Measurements from ENCODE around the gene SDR39U1. TPM values are rescaled to one million over a fixed set of nuclear protein-coding genes. Genes with fewer than 3 reads are reported as not detected.

The SDR39U1 gene
- total RNA-seq, 4 donors from 2014 or later: 35.1 to 75.6 (median 49.2) TPM

GRCh38 chr14:24411443-24412389, 30.9 kb downstream of the SDR39U1 start:
- DNase-seq: peak; percentile 82 to 91
- peaks cover 13 to 17% of the 10 kb centered on the region in 2 donors for H3K36me3 ChIP-seq
- no peaks in the 10 kb centered on the region for H3K9me3 ChIP-seq
- no peaks in the 10 kb centered on the region for H3K27me3 ChIP-seq
- H3K4me3 ChIP-seq (replicated peaks in 1 of 3): no peak overlapping the region
- peaks cover 6 to 9% of the 10 kb centered on the region in 2 donors for H3K4me1 ChIP-seq
- intact Hi-C loops (cut with DNase I): no loop called here
- 64 to 70% methylated on average over 12 to 16 of the region's 16 CpGs for WGBS, 2 donors
- peak overlapping the region in 2 of 3 donors; percentile 8 to 40 for H3K27ac ChIP-seq
- TF ChIP-seq POLR2A (IDR thresholded peaks at IDR 0.05) (no peak), CTCF (IDR thresholded peaks at IDR 0.05) (peak; percentile 36 to 80 (median 68))

- DNase-seq: no peak
Measured at GRCh38 chr14:24409956-24410355, 32.6 kb downstream of the SDR39U1 start.

GRCh38 chr14:24409192-24409591, 33.4 kb downstream of the SDR39U1 start:
- intact Hi-C loops (cut with DNase I): no loop called here
- Histone ChIP-seq H3K4me3 (replicated peaks in 1 of 3) (no peak overlapping the region), H3K9me3 (no peaks in the 10 kb centered on the region), H3K27ac (no peak overlapping the region), H3K4me1 (peaks cover 6 to 15% of the 10 kb centered on the region in 2 donors), H3K27me3 (no peaks in the 10 kb centered on the region), H3K36me3 (peaks cover 13 to 17% of the 10 kb centered on the region in 2 donors)
- WGBS, 2 donors: 79 to 83% methylated on average over 6 of the region's 6 CpGs
- TF ChIP-seq CTCF (IDR thresholded peaks at IDR 0.05) (no peak), POLR2A (IDR thresholded peaks at IDR 0.05) (no peak)
- DNase-seq: no peak

More at GRCh38 chr14:24409956-24410355, 32.6 kb downstream of the SDR39U1 start:
- WGBS, 2 donors: 91 to 95% methylated on average over 4 to 6 of the region's 10 CpGs
- Histone ChIP-seq H3K9me3 (no peaks in the 10 kb centered on the region), H3K4me3 (replicated peaks in 1 of 3) (no peak overlapping the region), H3K27me3 (no peaks in the 10 kb centered on the region), H3K4me1 (peaks cover 6 to 9% of the 10 kb centered on the region in 2 donors), H3K36me3 (peaks cover 13 to 17% of the 10 kb centered on the region in 2 donors), H3K27ac (no peak overlapping the region)
- intact Hi-C loops (cut with DNase I): no loop called here
- no peak for TF ChIP-seq CTCF (IDR thresholded peaks at IDR 0.05)
- no peak for TF ChIP-seq POLR2A (IDR thresholded peaks at IDR 0.05)

- 51 to 62% methylated on average over 2 to 3 of the region's 3 CpGs for WGBS, 2 donors
- Histone ChIP-seq H3K4me1 (peaks cover 6 to 19% of the 10 kb centered on the region in 2 donors), H3K36me3 (peaks cover 13 to 14% of the 10 kb centered on the region in 2 donors), H3K27me3 (no peaks in the 10 kb centered on the region), H3K9me3 (no peaks in the 10 kb centered on the region), H3K4me3 (replicated peaks in 1 of 3) (no peak overlapping the region), H3K27ac (no peak overlapping the region)
- no peak for TF ChIP-seq CTCF (IDR thresholded peaks at IDR 0.05)
- no peak for TF ChIP-seq POLR2A (IDR thresholded peaks at IDR 0.05)
- DNase-seq: no peak
- intact Hi-C loops (cut with DNase I): no loop called here
Measured at GRCh38 chr14:24408764-24409163, 33.8 kb downstream of the SDR39U1 start.

Data from thyroid gland (tissue), 4 donors.